ENCODE results near the gene REXO5. TPM values are rescaled to one million over a fixed set of nuclear protein-coding genes. Genes with fewer than 3 reads are reported as not detected.

Gene REXO5
- total RNA-seq, 1 experiment from 2014 or later: 8.5 TPM

DNA sequence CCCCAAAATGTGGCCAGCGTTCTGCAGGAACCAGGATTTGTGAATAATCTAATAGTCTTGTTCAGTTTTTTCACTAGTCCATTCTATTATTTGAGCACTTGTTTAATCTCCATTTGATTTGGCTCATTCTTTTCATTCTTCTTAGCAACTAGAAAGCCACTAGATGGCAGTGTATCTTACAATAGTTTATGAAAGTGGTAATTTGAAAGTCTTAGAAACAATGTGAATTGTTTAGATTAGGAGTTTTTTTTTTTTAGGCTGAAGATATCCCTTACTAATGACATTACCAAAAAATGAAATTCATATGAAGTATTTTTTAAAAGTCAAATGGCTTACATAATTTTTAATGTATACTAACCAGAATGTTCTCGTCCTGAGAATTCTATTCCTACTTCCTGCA, 6.7 kb upstream of the REXO5 start (continued):
- TF ChIP-seq HMGXB4 (CRISPR knock-in tag; IDR thresholded peaks at IDR 0.05): no peak
- TF ChIP-seq TP53 (CRISPR knock-in tag; IDR thresholded peaks at IDR 0.05): no peak
- TF ChIP-seq ZNF416 (CRISPR knock-in tag; IDR thresholded peaks at IDR 0.05): no peak
- no peak for TF ChIP-seq ZNF671 (CRISPR knock-in tag; IDR thresholded peaks at IDR 0.05)
- no peak for TF ChIP-seq ZNF121 (CRISPR knock-in tag; IDR thresholded peaks at IDR 0.05)

GRCh38 chr16:20801278-20801677, 5.0 kb upstream of the REXO5 start:
- TF ChIP-seq GABPB1 (CRISPR knock-in tag; IDR thresholded peaks at IDR 0.05) (no peak), FOXK1 (CRISPR knock-in tag; IDR thresholded peaks at IDR 0.05) (no peak), PREB (CRISPR knock-in tag; IDR thresholded peaks at IDR 0.05; ENCODE audit: borderline replicate concordance) (no peak), TCF7 (CRISPR knock-in tag; IDR thresholded peaks at IDR 0.05; ENCODE audit: low read depth) (no peak), TP53 (CRISPR knock-in tag; IDR thresholded peaks at IDR 0.05) (no peak), ATF1 (CRISPR knock-in tag; IDR thresholded peaks at IDR 0.05) (no peak), JUN (CRISPR knock-in tag; IDR thresholded peaks at IDR 0.05) (no peak)
- TF ChIP-seq, protein P1, sequence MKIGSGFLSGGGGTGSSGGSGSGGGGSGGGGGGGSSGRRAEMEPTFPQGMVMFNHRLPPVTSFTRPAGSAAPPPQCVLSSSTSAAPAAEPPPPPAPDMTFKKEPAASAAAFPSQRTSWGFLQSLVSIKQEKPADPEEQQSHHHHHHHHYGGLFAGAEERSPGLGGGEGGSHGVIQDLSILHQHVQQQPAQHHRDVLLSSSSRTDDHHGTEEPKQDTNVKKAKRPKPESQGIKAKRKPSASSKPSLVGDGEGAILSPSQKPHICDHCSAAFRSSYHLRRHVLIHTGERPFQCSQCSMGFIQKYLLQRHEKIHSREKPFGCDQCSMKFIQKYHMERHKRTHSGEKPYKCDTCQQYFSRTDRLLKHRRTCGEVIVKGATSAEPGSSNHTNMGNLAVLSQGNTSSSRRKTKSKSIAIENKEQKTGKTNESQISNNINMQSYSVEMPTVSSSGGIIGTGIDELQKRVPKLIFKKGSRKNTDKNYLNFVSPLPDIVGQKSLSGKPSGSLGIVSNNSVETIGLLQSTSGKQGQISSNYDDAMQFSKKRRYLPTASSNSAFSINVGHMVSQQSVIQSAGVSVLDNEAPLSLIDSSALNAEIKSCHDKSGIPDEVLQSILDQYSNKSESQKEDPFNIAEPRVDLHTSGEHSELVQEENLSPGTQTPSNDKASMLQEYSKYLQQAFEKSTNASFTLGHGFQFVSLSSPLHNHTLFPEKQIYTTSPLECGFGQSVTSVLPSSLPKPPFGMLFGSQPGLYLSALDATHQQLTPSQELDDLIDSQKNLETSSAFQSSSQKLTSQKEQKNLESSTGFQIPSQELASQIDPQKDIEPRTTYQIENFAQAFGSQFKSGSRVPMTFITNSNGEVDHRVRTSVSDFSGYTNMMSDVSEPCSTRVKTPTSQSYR (CRISPR knock-in tag; IDR thresholded peaks at IDR 0.05): no peak
- no peaks in the 10 kb centered on the region for H3K9me3 Mint-ChIP-seq
- no peak for ATAC-seq
- CTCF ChIA-PET: no interaction called here
- DNase-seq (ENCODE audit: low spot score): no peak
- H3K4me3 Mint-ChIP-seq: no peak overlapping the region
- H3K27ac Mint-ChIP-seq: no peak overlapping the region
- POLR2A ChIA-PET: no interaction called here
- H3K36me3 Mint-ChIP-seq: peaks cover 4% of the 10 kb centered on the region; the same call in 1 of the 2 replicates
- H3K4me1 Mint-ChIP-seq: peaks cover 4% of the 10 kb centered on the region
- H3K27me3 Mint-ChIP-seq (ENCODE audit: low read depth): no peaks in the 10 kb centered on the region

GRCh38 chr16:20803192-20803560, 3.2 kb upstream of the REXO5 start:
- TF ChIP-seq, protein P2, sequence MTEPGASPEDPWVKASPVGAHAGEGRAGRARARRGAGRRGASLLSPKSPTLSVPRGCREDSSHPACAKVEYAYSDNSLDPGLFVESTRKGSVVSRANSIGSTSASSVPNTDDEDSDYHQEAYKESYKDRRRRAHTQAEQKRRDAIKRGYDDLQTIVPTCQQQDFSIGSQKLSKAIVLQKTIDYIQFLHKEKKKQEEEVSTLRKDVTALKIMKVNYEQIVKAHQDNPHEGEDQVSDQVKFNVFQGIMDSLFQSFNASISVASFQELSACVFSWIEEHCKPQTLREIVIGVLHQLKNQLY (CRISPR knock-in tag; IDR thresholded peaks at IDR 0.05): no peak
- TF ChIP-seq ESRRA (CRISPR knock-in tag; IDR thresholded peaks at IDR 0.05; ENCODE audit: borderline replicate concordance): no peak
- H3K9me3 Mint-ChIP-seq: no peaks in the 10 kb centered on the region
- H3K27me3 Mint-ChIP-seq (ENCODE audit: low read depth): no peaks in the 10 kb centered on the region; the same call in 1 of the 2 replicates
- ATAC-seq: no peak
- ChIA-PET POLR2A (no interaction called here), CTCF (no interaction called here)
- no peak for DNase-seq (ENCODE audit: low spot score)
- H3K36me3 Mint-ChIP-seq: no peaks in the 10 kb centered on the region; the same call in 1 of the 2 replicates
- H3K27ac Mint-ChIP-seq: no peak overlapping the region
- no peak overlapping the region for H3K4me3 Mint-ChIP-seq
- peaks cover 13% of the 10 kb centered on the region for H3K4me1 Mint-ChIP-seq

- ChIA-PET POLR2A (no interaction called here), CTCF (interaction anchor here (0.8 kb wide), 1 partner anchor 198 kb away, joined by 4 read pairs; no protein-coding TSS in a partner anchor)
- Mint-ChIP-seq H3K27ac (no peak overlapping the region), H3K27me3 (ENCODE audit: low read depth) (no peaks in the 10 kb centered on the region; the same call in 1 of the 2 replicates), H3K4me3 (no peak overlapping the region), H3K4me1 (peaks cover 15% of the 10 kb centered on the region), H3K36me3 (no peaks in the 10 kb centered on the region), H3K9me3 (no peaks in the 10 kb centered on the region)
- ATAC-seq (no peak), DNase-seq (ENCODE audit: low spot score) (no peak)
- TF ChIP-seq MYBL2 (CRISPR knock-in tag; IDR thresholded peaks at IDR 0.05) (no peak), ZNF317 (CRISPR knock-in tag; IDR thresholded peaks at IDR 0.05; ENCODE audit: borderline replicate concordance, low read depth) (no peak), TEAD4 (CRISPR knock-in tag; IDR thresholded peaks at IDR 0.05) (no peak), KAT7 (CRISPR knock-in tag; IDR thresholded peaks at IDR 0.05; ENCODE audit: borderline replicate concordance) (no peak), IRF2 (CRISPR knock-in tag; IDR thresholded peaks at IDR 0.05; ENCODE audit: borderline replicate concordance, low read depth) (no peak), JUN (CRISPR knock-in tag; IDR thresholded peaks at IDR 0.05) (no peak), CREM (CRISPR knock-in tag; IDR thresholded peaks at IDR 0.05) (no peak), NR2C2 (CRISPR knock-in tag; IDR thresholded peaks at IDR 0.05) (no peak)
- TF ChIP-seq, protein P3, sequence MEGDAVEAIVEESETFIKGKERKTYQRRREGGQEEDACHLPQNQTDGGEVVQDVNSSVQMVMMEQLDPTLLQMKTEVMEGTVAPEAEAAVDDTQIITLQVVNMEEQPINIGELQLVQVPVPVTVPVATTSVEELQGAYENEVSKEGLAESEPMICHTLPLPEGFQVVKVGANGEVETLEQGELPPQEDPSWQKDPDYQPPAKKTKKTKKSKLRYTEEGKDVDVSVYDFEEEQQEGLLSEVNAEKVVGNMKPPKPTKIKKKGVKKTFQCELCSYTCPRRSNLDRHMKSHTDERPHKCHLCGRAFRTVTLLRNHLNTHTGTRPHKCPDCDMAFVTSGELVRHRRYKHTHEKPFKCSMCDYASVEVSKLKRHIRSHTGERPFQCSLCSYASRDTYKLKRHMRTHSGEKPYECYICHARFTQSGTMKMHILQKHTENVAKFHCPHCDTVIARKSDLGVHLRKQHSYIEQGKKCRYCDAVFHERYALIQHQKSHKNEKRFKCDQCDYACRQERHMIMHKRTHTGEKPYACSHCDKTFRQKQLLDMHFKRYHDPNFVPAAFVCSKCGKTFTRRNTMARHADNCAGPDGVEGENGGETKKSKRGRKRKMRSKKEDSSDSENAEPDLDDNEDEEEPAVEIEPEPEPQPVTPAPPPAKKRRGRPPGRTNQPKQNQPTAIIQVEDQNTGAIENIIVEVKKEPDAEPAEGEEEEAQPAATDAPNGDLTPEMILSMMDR (IDR thresholded peaks at IDR 0.05): no peak
- TF ChIP-seq, protein P4, sequence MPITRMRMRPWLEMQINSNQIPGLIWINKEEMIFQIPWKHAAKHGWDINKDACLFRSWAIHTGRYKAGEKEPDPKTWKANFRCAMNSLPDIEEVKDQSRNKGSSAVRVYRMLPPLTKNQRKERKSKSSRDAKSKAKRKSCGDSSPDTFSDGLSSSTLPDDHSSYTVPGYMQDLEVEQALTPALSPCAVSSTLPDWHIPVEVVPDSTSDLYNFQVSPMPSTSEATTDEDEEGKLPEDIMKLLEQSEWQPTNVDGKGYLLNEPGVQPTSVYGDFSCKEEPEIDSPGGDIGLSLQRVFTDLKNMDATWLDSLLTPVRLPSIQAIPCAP (CRISPR knock-in tag; IDR thresholded peaks at IDR 0.05): no peak
These were observed 2.6 kb upstream of the REXO5 start for GRCh38 chr16:20803561-20804214.
